Measurements from ENCODE around the gene SEMA3A.

SEMA3A gene

GRCh38 chr7:83984076-83984475, 210.5 kb downstream of the SEMA3A start:
- Histone ChIP-seq H3K36me3 (ENCODE audit: control insufficient read depth in 2 of 2, insufficient read depth in 2 of 2, low read length in 2 of 2) (peaks cover 0 to 3% of the 10 kb centered on the region in 2 donors), H3K27me3 (ENCODE audit: control insufficient read depth in 1 of 2, insufficient read depth in 2 of 2, low read length in 2 of 2) (no peaks in the 10 kb centered on the region), H3K27ac (ENCODE audit: low read length) (no peak overlapping the region), H3K4me3 (ENCODE audit: low read length in 2 of 2) (no peak overlapping the region), H3K9ac (ENCODE audit: low read length in 2 of 2) (no peak overlapping the region), H3K4me1 (ENCODE audit: control insufficient read depth, insufficient read depth, low read length) (no peaks in the 10 kb centered on the region), H3K9me3 (ENCODE audit: control insufficient read depth in 2 of 2, low read length in 2 of 2) (no peaks in the 10 kb centered on the region)

GRCh38 chr7:83983606-83984005, 211.0 kb downstream of the SEMA3A start:
- Histone ChIP-seq H3K4me3 (ENCODE audit: low read length in 2 of 2) (no peak overlapping the region), H3K4me1 (ENCODE audit: control insufficient read depth, insufficient read depth, low read length) (no peaks in the 10 kb centered on the region), H3K9ac (ENCODE audit: low read length in 2 of 2) (no peak overlapping the region), H3K27me3 (ENCODE audit: control insufficient read depth in 1 of 2, insufficient read depth in 2 of 2, low read length in 2 of 2) (no peaks in the 10 kb centered on the region), H3K27ac (ENCODE audit: low read length) (no peak overlapping the region), H3K36me3 (ENCODE audit: control insufficient read depth in 2 of 2, insufficient read depth in 2 of 2, low read length in 2 of 2) (peaks cover 0 to 3% of the 10 kb centered on the region in 2 donors), H3K9me3 (ENCODE audit: control insufficient read depth in 2 of 2, low read length in 2 of 2) (no peaks in the 10 kb centered on the region)

GRCh38 chr7:83976302-83976701, 218.3 kb downstream of the SEMA3A start:
- Histone ChIP-seq H3K9ac (ENCODE audit: low read length in 2 of 2) (no peak overlapping the region), H3K27me3 (ENCODE audit: control insufficient read depth in 1 of 2, insufficient read depth in 2 of 2, low read length in 2 of 2) (no peaks in the 10 kb centered on the region), H3K4me3 (ENCODE audit: low read length in 2 of 2) (no peak overlapping the region), H3K9me3 (ENCODE audit: control insufficient read depth in 2 of 2, low read length in 2 of 2) (no peaks in the 10 kb centered on the region), H3K4me1 (ENCODE audit: control insufficient read depth, insufficient read depth, low read length) (no peaks in the 10 kb centered on the region), H3K27ac (ENCODE audit: low read length) (no peak overlapping the region), H3K36me3 (ENCODE audit: control insufficient read depth in 2 of 2, insufficient read depth in 2 of 2, low read length in 2 of 2) (no peaks in the 10 kb centered on the region)

- Histone ChIP-seq H3K27me3 (ENCODE audit: control insufficient read depth in 1 of 2, insufficient read depth in 2 of 2, low read length in 2 of 2) (no peaks in the 10 kb centered on the region), H3K36me3 (ENCODE audit: control insufficient read depth in 2 of 2, insufficient read depth in 2 of 2, low read length in 2 of 2) (no peaks in the 10 kb centered on the region), H3K9ac (ENCODE audit: low read length in 2 of 2) (no peak overlapping the region), H3K27ac (ENCODE audit: low read length) (no peak overlapping the region), H3K9me3 (ENCODE audit: control insufficient read depth in 2 of 2, low read length in 2 of 2) (no peaks in the 10 kb centered on the region), H3K4me1 (ENCODE audit: control insufficient read depth, insufficient read depth, low read length) (no peaks in the 10 kb centered on the region), H3K4me3 (ENCODE audit: low read length in 2 of 2) (no peak overlapping the region)
Observed at GRCh38 chr7:83970081-83970480, 224.5 kb downstream of the SEMA3A start.

GRCh38 chr7:83964318-83964717, 230.3 kb downstream of the SEMA3A start:
- no peak overlapping the region for H3K27ac ChIP-seq (ENCODE audit: low read length)
- H3K9me3 ChIP-seq (ENCODE audit: control insufficient read depth in 2 of 2, low read length in 2 of 2), result no peaks in the 10 kb centered on the region
- H3K36me3 ChIP-seq (ENCODE audit: control insufficient read depth in 2 of 2, insufficient read depth in 2 of 2, low read length in 2 of 2), result peaks cover 6 to 8% of the 10 kb centered on the region in 2 donors
- no peak overlapping the region for H3K4me3 ChIP-seq (ENCODE audit: low read length in 2 of 2)
- no peak overlapping the region for H3K9ac ChIP-seq (ENCODE audit: low read length in 2 of 2)
- H3K27me3 ChIP-seq (ENCODE audit: control insufficient read depth in 1 of 2, insufficient read depth in 2 of 2, low read length in 2 of 2), result no peaks in the 10 kb centered on the region
- no peaks in the 10 kb centered on the region for H3K4me1 ChIP-seq (ENCODE audit: control insufficient read depth, insufficient read depth, low read length)

- H3K36me3 ChIP-seq (ENCODE audit: control insufficient read depth in 2 of 2, insufficient read depth in 2 of 2, low read length in 2 of 2), result peaks cover 6 to 8% of the 10 kb centered on the region in 2 donors
- no peaks in the 10 kb centered on the region for H3K9me3 ChIP-seq (ENCODE audit: control insufficient read depth in 2 of 2, low read length in 2 of 2)
- no peaks in the 10 kb centered on the region for H3K4me1 ChIP-seq (ENCODE audit: control insufficient read depth, insufficient read depth, low read length)
- H3K9ac ChIP-seq (ENCODE audit: low read length in 2 of 2), result no peak overlapping the region
- H3K4me3 ChIP-seq (ENCODE audit: low read length in 2 of 2), result no peak overlapping the region
- no peaks in the 10 kb centered on the region for H3K27me3 ChIP-seq (ENCODE audit: control insufficient read depth in 1 of 2, insufficient read depth in 2 of 2, low read length in 2 of 2)
- H3K27ac ChIP-seq (ENCODE audit: low read length), result no peak overlapping the region
Observed at GRCh38 chr7:83957333-83957732, 237.3 kb downstream of the SEMA3A start.

- no peaks in the 10 kb centered on the region for H3K27me3 ChIP-seq (ENCODE audit: control insufficient read depth in 1 of 2, insufficient read depth in 2 of 2, low read length in 2 of 2)
Observed at GRCh38 chr7:83956104-83956503, 238.5 kb downstream of the SEMA3A start.

GRCh38 chr7:83952236-83952635, 242.4 kb downstream of the SEMA3A start:
- H3K36me3 ChIP-seq (ENCODE audit: control insufficient read depth in 2 of 2, insufficient read depth in 2 of 2, low read length in 2 of 2), result no peaks in the 10 kb centered on the region
- no peaks in the 10 kb centered on the region for H3K9me3 ChIP-seq (ENCODE audit: control insufficient read depth in 2 of 2, low read length in 2 of 2)
- H3K9ac ChIP-seq (ENCODE audit: low read length in 2 of 2), result no peak overlapping the region
- no peak overlapping the region for H3K27ac ChIP-seq (ENCODE audit: low read length)
- H3K4me1 ChIP-seq (ENCODE audit: control insufficient read depth, insufficient read depth, low read length), result no peaks in the 10 kb centered on the region
- no peak overlapping the region for H3K4me3 ChIP-seq (ENCODE audit: low read length in 2 of 2)
- no peaks in the 10 kb centered on the region for H3K27me3 ChIP-seq (ENCODE audit: control insufficient read depth in 1 of 2, insufficient read depth in 2 of 2, low read length in 2 of 2)

More at GRCh38 chr7:83956104-83956503, 238.5 kb downstream of the SEMA3A start:
- H3K36me3 ChIP-seq (ENCODE audit: control insufficient read depth in 2 of 2, insufficient read depth in 2 of 2, low read length in 2 of 2), result peaks cover 3 to 4% of the 10 kb centered on the region in 2 donors
- no peaks in the 10 kb centered on the region for H3K4me1 ChIP-seq (ENCODE audit: control insufficient read depth, insufficient read depth, low read length)
- no peak overlapping the region for H3K4me3 ChIP-seq (ENCODE audit: low read length in 2 of 2)
- no peak overlapping the region for H3K27ac ChIP-seq (ENCODE audit: low read length)
- H3K9ac ChIP-seq (ENCODE audit: low read length in 2 of 2), result no peak overlapping the region
- no peaks in the 10 kb centered on the region for H3K9me3 ChIP-seq (ENCODE audit: control insufficient read depth in 2 of 2, low read length in 2 of 2)

GRCh38 chr7:83947260-83947659, 247.3 kb downstream of the SEMA3A start:
- Histone ChIP-seq H3K4me1 (ENCODE audit: control insufficient read depth, insufficient read depth, low read length) (no peaks in the 10 kb centered on the region), H3K4me3 (ENCODE audit: low read length in 2 of 2) (no peak overlapping the region), H3K27ac (ENCODE audit: low read length) (no peak overlapping the region), H3K27me3 (ENCODE audit: control insufficient read depth in 1 of 2, insufficient read depth in 2 of 2, low read length in 2 of 2) (no peaks in the 10 kb centered on the region), H3K9ac (ENCODE audit: low read length in 2 of 2) (no peak overlapping the region), H3K9me3 (ENCODE audit: control insufficient read depth in 2 of 2, low read length in 2 of 2) (no peaks in the 10 kb centered on the region), H3K36me3 (ENCODE audit: control insufficient read depth in 2 of 2, insufficient read depth in 2 of 2, low read length in 2 of 2) (no peaks in the 10 kb centered on the region)

- Histone ChIP-seq H3K9me3 (ENCODE audit: control insufficient read depth in 2 of 2, low read length in 2 of 2) (no peaks in the 10 kb centered on the region), H3K4me1 (ENCODE audit: control insufficient read depth, insufficient read depth, low read length) (no peaks in the 10 kb centered on the region), H3K27me3 (ENCODE audit: control insufficient read depth in 1 of 2, insufficient read depth in 2 of 2, low read length in 2 of 2) (no peaks in the 10 kb centered on the region), H3K9ac (ENCODE audit: low read length in 2 of 2) (no peak overlapping the region), H3K36me3 (ENCODE audit: control insufficient read depth in 2 of 2, insufficient read depth in 2 of 2, low read length in 2 of 2) (no peaks in the 10 kb centered on the region), H3K4me3 (ENCODE audit: low read length in 2 of 2) (no peak overlapping the region), H3K27ac (ENCODE audit: low read length) (no peak overlapping the region)
Observed at GRCh38 chr7:83946801-83947200, 247.8 kb downstream of the SEMA3A start.

- Histone ChIP-seq H3K4me3 (ENCODE audit: low read length in 2 of 2) (no peak overlapping the region), H3K4me1 (ENCODE audit: control insufficient read depth, insufficient read depth, low read length) (no peaks in the 10 kb centered on the region), H3K27me3 (ENCODE audit: control insufficient read depth in 1 of 2, insufficient read depth in 2 of 2, low read length in 2 of 2) (no peaks in the 10 kb centered on the region), H3K9ac (ENCODE audit: low read length in 2 of 2) (no peak overlapping the region), H3K9me3 (ENCODE audit: control insufficient read depth in 2 of 2, low read length in 2 of 2) (no peaks in the 10 kb centered on the region), H3K27ac (ENCODE audit: low read length) (no peak overlapping the region), H3K36me3 (ENCODE audit: control insufficient read depth in 2 of 2, insufficient read depth in 2 of 2, low read length in 2 of 2) (no peaks in the 10 kb centered on the region)
Observed at GRCh38 chr7:83941300-83941699, 253.3 kb downstream of the SEMA3A start.

Data from stomach smooth muscle (tissue), 2 donors.